GM12865 (cell line): ENCODE results near the gene FTSJ3.

Experiments used
- DNase-seq: peaks from one replicate; pipeline ENCODE4 v3.0.0; 2010; ENCODE audit warnings: low read depth
- H3K4me3 ChIP-seq: 2 replicates; pipeline ENCODE4 v1.5.1; 2011; ENCODE audit warnings: mild to moderate bottlenecking, low read depth, low read length, control low read depth
- TF ChIP-seq, protein P1 (sequence below): IDR thresholded peaks from 2 replicates; pipeline ENCODE4 v1.5.1; 2011; ENCODE audit warnings: low read length, control low read depth, low read depth, inconsistent platforms; ENCODE audit not compliant: insufficient read depth; ENCODE audit errors: missing control alignments

FTSJ3 gene

DNA sequence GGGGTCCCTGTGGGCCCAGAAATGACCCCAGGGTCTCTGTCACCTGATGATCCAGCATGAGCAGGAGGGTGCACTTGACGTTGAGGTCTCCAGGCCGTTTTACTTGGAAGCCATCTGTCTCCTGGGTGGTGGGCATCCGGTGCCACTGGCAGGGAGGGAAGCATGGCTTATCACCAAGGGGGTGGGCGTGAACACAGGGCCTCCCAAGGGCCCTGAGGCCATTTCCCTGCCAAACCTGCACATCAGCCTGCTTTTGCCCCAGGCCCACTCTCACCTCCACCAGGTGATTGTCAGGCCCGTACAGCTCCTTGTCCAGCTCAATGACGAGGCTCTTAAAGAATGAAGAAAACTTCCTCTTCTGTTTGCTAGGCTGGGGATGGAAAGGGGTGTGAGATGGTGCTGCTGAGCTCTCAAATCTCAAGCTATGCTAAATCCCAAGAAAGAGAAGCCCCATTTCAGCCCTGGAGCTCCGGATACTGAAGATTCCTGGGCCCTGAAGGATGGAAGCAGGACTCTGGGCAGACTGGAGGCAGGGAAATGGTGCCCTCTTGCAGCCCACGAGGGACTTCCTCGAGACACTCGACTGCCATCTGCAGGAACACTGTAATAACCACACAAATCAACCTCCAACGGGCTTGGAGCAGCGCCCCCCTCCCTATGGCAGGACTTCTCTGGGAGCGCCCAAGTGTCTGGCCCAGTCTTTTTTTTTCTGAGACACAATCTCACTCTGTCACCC lies 7.1 kb upstream of the FTSJ3 start:
- TF ChIP-seq, protein P1, sequence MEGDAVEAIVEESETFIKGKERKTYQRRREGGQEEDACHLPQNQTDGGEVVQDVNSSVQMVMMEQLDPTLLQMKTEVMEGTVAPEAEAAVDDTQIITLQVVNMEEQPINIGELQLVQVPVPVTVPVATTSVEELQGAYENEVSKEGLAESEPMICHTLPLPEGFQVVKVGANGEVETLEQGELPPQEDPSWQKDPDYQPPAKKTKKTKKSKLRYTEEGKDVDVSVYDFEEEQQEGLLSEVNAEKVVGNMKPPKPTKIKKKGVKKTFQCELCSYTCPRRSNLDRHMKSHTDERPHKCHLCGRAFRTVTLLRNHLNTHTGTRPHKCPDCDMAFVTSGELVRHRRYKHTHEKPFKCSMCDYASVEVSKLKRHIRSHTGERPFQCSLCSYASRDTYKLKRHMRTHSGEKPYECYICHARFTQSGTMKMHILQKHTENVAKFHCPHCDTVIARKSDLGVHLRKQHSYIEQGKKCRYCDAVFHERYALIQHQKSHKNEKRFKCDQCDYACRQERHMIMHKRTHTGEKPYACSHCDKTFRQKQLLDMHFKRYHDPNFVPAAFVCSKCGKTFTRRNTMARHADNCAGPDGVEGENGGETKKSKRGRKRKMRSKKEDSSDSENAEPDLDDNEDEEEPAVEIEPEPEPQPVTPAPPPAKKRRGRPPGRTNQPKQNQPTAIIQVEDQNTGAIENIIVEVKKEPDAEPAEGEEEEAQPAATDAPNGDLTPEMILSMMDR, result peak; percentile 75
- DNase-seq, result peak; percentile 87
- H3K4me3 ChIP-seq, result no peak overlapping the region

DNA sequence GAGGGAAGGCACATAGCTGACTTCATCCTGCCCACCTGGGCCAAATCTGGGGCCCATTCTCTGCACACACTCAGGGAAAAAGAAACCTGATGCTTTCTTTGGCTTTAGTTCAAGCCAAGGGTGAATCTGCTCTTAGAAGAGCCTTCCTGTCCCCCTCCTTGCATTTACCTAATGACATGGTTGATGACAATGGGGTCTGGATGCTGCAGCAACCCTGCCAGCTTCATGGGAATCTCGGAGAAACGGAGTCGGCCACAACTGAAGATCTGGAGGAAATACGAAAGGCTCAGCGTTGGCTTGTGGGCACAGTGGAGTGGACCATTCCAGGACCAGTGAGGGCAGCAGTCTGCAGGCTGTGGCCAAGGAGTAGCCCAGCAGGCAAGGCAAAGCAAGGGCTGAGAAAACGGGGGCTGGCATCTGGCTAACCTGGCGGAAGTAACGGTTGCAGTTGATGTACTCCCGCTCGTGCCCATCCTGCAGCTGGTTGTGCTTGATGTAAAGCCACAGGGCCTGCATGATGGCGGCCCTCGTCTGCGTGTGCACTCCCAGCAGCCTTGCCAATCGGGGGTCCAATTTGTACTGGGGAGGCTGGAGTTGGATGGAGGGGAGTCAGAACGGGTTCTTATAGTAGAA lies 6.4 kb upstream of the FTSJ3 start:
- H3K4me3 ChIP-seq, result no peak overlapping the region
- TF ChIP-seq, protein P1, result no peak
- no peak for DNase-seq

DNA sequence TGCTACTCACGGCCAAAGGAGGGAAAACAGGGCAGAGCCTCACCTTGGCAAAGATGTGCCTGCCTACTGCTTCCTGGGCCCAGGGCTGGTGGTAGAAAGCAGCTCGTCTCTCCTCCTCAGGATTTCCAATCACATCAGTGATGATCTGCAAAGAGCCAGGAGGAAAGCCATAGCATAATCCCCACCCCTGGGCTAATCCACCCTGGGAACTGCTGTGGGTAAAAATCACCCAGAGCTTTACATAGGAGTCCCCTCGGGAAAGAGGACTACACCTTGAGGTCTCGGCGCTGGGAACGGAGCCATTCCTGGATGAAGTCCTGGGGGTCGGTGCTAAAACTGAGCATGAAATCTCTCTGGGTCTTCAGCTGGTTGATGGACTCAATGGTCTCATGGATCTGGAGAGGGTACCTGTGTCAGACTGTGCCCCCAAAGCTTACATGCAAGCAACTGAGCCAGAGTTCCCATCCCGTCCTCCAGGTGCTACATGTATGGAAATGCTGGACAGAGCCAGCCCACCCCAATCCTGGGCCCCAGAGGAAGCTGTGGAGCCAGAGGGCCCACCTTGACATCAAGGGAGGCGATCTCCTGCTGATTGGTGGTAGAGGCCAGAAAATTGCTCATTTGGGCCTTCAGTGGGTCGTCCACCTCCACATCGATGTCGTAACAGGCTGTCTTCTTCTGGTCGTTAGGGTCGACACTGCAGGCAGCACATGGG lies 5.7 kb upstream of the FTSJ3 start:
- H3K4me3 ChIP-seq, result no peak overlapping the region
- TF ChIP-seq, protein P1, result no peak
- no peak for DNase-seq

DNA sequence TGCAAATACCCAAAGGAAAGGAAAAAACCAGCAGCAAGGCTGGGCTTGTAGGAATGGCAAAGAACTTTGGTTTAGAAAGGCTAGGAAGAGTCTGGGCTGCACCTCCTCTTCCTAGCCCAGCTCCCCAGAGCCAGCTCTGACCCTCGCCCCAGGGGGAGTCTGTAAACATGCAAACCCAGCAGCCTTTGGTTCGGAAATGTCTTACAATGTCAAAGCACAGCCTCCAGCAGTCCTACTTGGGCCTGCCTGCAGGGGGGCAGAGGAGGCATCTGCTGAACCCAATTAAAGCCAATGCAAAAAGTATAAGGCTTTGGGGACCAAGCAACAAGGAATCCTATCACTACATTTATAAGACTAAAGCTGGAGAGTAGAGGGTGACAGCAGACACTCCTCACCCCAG lies 5.0 kb upstream of the FTSJ3 start:
- H3K4me3 ChIP-seq, result no peak overlapping the region
- TF ChIP-seq, protein P1, result no peak
- DNase-seq, result no peak

DNA sequence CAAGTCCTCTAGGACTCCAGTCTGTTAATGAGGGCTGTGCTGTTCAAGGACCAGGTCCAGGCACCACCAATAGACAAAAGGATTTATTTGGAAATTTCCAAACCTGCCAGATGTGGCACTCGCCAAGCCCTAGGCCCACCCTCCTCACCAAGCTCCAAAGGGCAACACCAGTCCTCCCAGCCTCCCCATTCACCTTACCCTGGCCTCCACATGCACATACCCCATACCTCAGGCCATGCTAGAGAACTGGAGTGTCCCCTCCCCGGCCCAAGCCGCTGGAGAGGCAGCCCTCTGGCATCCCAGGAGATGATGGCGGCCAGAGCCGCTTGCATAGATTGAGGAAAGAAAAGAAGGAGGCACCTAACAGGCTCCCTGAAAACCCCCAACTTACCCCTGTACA lies 4.6 kb upstream of the FTSJ3 start:
- no peak overlapping the region for H3K4me3 ChIP-seq
- no peak for DNase-seq
- TF ChIP-seq, protein P1, result no peak

DNA sequence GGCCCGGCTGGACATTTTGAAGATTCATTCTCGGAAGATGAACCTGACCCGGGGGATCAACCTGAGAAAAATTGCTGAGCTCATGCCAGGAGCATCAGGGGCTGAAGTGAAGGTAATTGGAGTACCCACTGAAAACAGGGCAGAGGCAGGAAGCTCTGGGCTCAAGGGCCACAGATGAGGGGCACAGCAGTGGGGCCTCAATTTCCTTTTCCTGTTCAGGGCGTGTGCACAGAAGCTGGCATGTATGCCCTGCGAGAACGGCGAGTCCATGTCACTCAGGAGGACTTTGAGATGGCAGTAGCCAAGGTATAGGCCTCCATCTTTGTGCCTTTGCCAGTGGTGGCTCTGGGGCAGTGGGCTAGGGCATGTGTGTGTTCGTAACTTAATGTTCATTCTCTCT lies 4.0 kb upstream of the FTSJ3 start:
- TF ChIP-seq, protein P1, result no peak
- DNase-seq, result no peak
- no peak overlapping the region for H3K4me3 ChIP-seq
